Activated T-helper 2 cell treated with anti-CD3 and anti-CD28 coated beads, Interferon-gamma antibody, Interleukin-2, Interleukin-4, amounts not matched to agents 10 μg/mL and 5 μg/mL and 100 μg/mL, durations not matched to agents 14 hours and 24 hours and 36 hours (primary cell): ENCODE data around the gene ZCWPW1. TPM values are rescaled to one million over a fixed set of nuclear protein-coding genes. Genes with fewer than 3 reads are reported as not detected.
"Not testable (repeated sequence)": the region's sequence is repeated elsewhere in the genome, so short reads cannot be mapped to it uniquely, and the experiment has no call there.

Experiments
- DNase-seq: peaks from one replicate; pipeline ENCODE4 v3.0.0; 2021; ENCODE audit warnings: low spot score
- H3K27ac Mint-ChIP-seq: one replicate; pipeline ENCODE4 v1.8.0; 2021; ENCODE audit warnings: mixed read lengths
- H3K27me3 Mint-ChIP-seq: one replicate; pipeline ENCODE4 v1.8.0; 2021; ENCODE audit warnings: low read depth, mixed read lengths
- H3K36me3 Mint-ChIP-seq: one replicate; pipeline ENCODE4 v1.8.0; 2021; ENCODE audit warnings: low read depth, mixed read lengths
- H3K4me1 Mint-ChIP-seq: one replicate; pipeline ENCODE4 v1.8.0; 2021; ENCODE audit warnings: low read depth, mixed read lengths
- H3K4me3 Mint-ChIP-seq: one replicate; pipeline ENCODE4 v1.8.0; 2021; ENCODE audit warnings: low read depth, mild to moderate bottlenecking, moderate library complexity, mixed read lengths
- H3K9me3 Mint-ChIP-seq: one replicate; pipeline ENCODE4 v1.8.0; 2021; ENCODE audit warnings: mixed read lengths
- intact Hi-C: fragments of 100-400 bp; cut with micrococcal nuclease; formaldehyde crosslinking; loops from one replicate; pipeline ENCODE4 v1.15.1; 2023
- total RNA-seq: library from RNA; stranded (reverse); gene quantifications from 2 replicates; pipeline ENCODE4 v1.2.3, GENCODE V29; 2022

ZCWPW1 gene
- total RNA-seq, 1 donor from 2014 or later = 1.1 TPM

GRCh38 chr7:100382234-100382853, 46.2 kb downstream of the ZCWPW1 start:
- H3K36me3 Mint-ChIP-seq, intact Hi-C loops, DNase-seq, H3K27me3 Mint-ChIP-seq, H3K27ac Mint-ChIP-seq, H3K9me3 Mint-ChIP-seq, H3K4me1 Mint-ChIP-seq, H3K4me3 Mint-ChIP-seq: not testable (repeated sequence)

- DNase-seq, H3K27ac Mint-ChIP-seq: not testable (repeated sequence)
These were observed 46.8 kb downstream of the ZCWPW1 start for GRCh38 chr7:100381531-100382233.

GRCh38 chr7:100380196-100380595, 48.3 kb downstream of the ZCWPW1 start:
- Mint-ChIP-seq H3K36me3 (no peaks in the 10 kb centered on the region), H3K9me3 (no peaks in the 10 kb centered on the region)

More at GRCh38 chr7:100381531-100382233, 46.8 kb downstream of the ZCWPW1 start:
- intact Hi-C loops, H3K36me3 Mint-ChIP-seq, H3K27me3 Mint-ChIP-seq, H3K9me3 Mint-ChIP-seq, H3K4me1 Mint-ChIP-seq, H3K4me3 Mint-ChIP-seq: not testable (repeated sequence)

GRCh38 chr7:100378114-100378755, 50.3 kb downstream of the ZCWPW1 start:
- Mint-ChIP-seq H3K27me3 (peaks cover 3% of the 10 kb centered on the region), H3K4me1 (peaks cover 9% of the 10 kb centered on the region)

More at GRCh38 chr7:100380196-100380595, 48.3 kb downstream of the ZCWPW1 start:
- Mint-ChIP-seq H3K27ac (no peak overlapping the region), H3K27me3 (peaks cover 3% of the 10 kb centered on the region), H3K4me3 (no peak overlapping the region), H3K4me1 (peaks cover 9% of the 10 kb centered on the region)
- intact Hi-C loops = no loop called here
- DNase-seq = no peak

GRCh38 chr7:100376066-100376465, 52.4 kb downstream of the ZCWPW1 start:
- H3K9me3 Mint-ChIP-seq = no peaks in the 10 kb centered on the region
- DNase-seq = no peak
- no peak overlapping the region for H3K27ac Mint-ChIP-seq
- intact Hi-C loops = no loop called here
- H3K4me3 Mint-ChIP-seq = no peak overlapping the region
- H3K27me3 Mint-ChIP-seq = no peaks in the 10 kb centered on the region
- peaks cover 11% of the 10 kb centered on the region for H3K4me1 Mint-ChIP-seq
- no peaks in the 10 kb centered on the region for H3K36me3 Mint-ChIP-seq

More at GRCh38 chr7:100378114-100378755, 50.3 kb downstream of the ZCWPW1 start:
- no peaks in the 10 kb centered on the region for H3K9me3 Mint-ChIP-seq
- no peak overlapping the region for H3K27ac Mint-ChIP-seq
- intact Hi-C loops = no loop called here
- no peaks in the 10 kb centered on the region for H3K36me3 Mint-ChIP-seq
- no peak for DNase-seq
- H3K4me3 Mint-ChIP-seq = no peak overlapping the region

- H3K4me3 Mint-ChIP-seq = no peak overlapping the region
- H3K27ac Mint-ChIP-seq = no peak overlapping the region
- no peak for DNase-seq
- H3K9me3 Mint-ChIP-seq = no peaks in the 10 kb centered on the region
- H3K36me3 Mint-ChIP-seq = no peaks in the 10 kb centered on the region
- intact Hi-C loops = no loop called here
- H3K27me3 Mint-ChIP-seq = no peaks in the 10 kb centered on the region
- peaks cover 11% of the 10 kb centered on the region for H3K4me1 Mint-ChIP-seq
These were observed 53.9 kb downstream of the ZCWPW1 start for GRCh38 chr7:100374601-100375000.

GRCh38 chr7:100373870-100374598, 54.5 kb downstream of the ZCWPW1 start:
- H3K36me3 Mint-ChIP-seq, intact Hi-C loops, H3K4me3 Mint-ChIP-seq, DNase-seq, H3K27me3 Mint-ChIP-seq, H3K27ac Mint-ChIP-seq, H3K9me3 Mint-ChIP-seq: not testable (repeated sequence)
- peaks cover 11% of the 10 kb centered on the region for H3K4me1 Mint-ChIP-seq

GRCh38 chr7:100373261-100373831, 55.2 kb downstream of the ZCWPW1 start, which contains the start of gene PILRA:
TSS of gene PILRA (plus strand) at chr7:100373487. CDS start at chr7:100373657, 170 bp downstream.
- H3K27ac Mint-ChIP-seq = peak within 1 kb of the TSS; percentile 68
- no peak for DNase-seq
- no peak within 1 kb of the TSS for H3K4me3 Mint-ChIP-seq
- H3K4me1 Mint-ChIP-seq = peaks cover 11% of the 10 kb centered on the region
- intact Hi-C loops = no loop called here
- no peaks in the 10 kb centered on the region for H3K9me3 Mint-ChIP-seq
- peaks cover 8% of the 10 kb centered on the region for H3K36me3 Mint-ChIP-seq
- H3K27me3 Mint-ChIP-seq = no peaks in the 10 kb centered on the region

- no peak for DNase-seq
- Mint-ChIP-seq H3K27ac (no peak overlapping the region), H3K9me3 (no peaks in the 10 kb centered on the region), H3K4me3 (no peak overlapping the region), H3K36me3 (peaks cover 9% of the 10 kb centered on the region), H3K27me3 (no peaks in the 10 kb centered on the region), H3K4me1 (peaks cover 11% of the 10 kb centered on the region)
- intact Hi-C loops = no loop called here
These were observed 55.8 kb downstream of the ZCWPW1 start for GRCh38 chr7:100372694-100373093.

GRCh38 chr7:100372256-100372655, 56.2 kb downstream of the ZCWPW1 start:
- no peaks in the 10 kb centered on the region for H3K9me3 Mint-ChIP-seq
- H3K27me3 Mint-ChIP-seq = no peaks in the 10 kb centered on the region
- peaks cover 14% of the 10 kb centered on the region for H3K36me3 Mint-ChIP-seq
- peaks cover 11% of the 10 kb centered on the region for H3K4me1 Mint-ChIP-seq
- H3K27ac Mint-ChIP-seq = peak overlapping the region; percentile 68
- no peak for DNase-seq
- intact Hi-C loops = no loop called here
- H3K4me3 Mint-ChIP-seq = no peak overlapping the region

- H3K27ac Mint-ChIP-seq = no peak overlapping the region
- no peaks in the 10 kb centered on the region for H3K9me3 Mint-ChIP-seq
- peaks cover 17% of the 10 kb centered on the region for H3K36me3 Mint-ChIP-seq
- no peak overlapping the region for H3K4me3 Mint-ChIP-seq
- peaks cover 14% of the 10 kb centered on the region for H3K4me1 Mint-ChIP-seq
- DNase-seq = no peak
- intact Hi-C loops = no loop called here
- no peaks in the 10 kb centered on the region for H3K27me3 Mint-ChIP-seq
These were observed 56.8 kb downstream of the ZCWPW1 start for GRCh38 chr7:100371561-100372171.

- no peak overlapping the region for H3K4me3 Mint-ChIP-seq
- intact Hi-C loops = no loop called here
- H3K36me3 Mint-ChIP-seq = peaks cover 27% of the 10 kb centered on the region
- H3K27ac Mint-ChIP-seq = no peak overlapping the region
- no peak for DNase-seq
- no peaks in the 10 kb centered on the region for H3K9me3 Mint-ChIP-seq
- peaks cover 21% of the 10 kb centered on the region for H3K4me1 Mint-ChIP-seq
- no peaks in the 10 kb centered on the region for H3K27me3 Mint-ChIP-seq
These were observed 57.8 kb downstream of the ZCWPW1 start for GRCh38 chr7:100370746-100371145.
